H9 (cell line): ENCODE results near the gene OPTC. TPM values are rescaled to one million over a fixed set of nuclear protein-coding genes. Genes with fewer than 3 reads are reported as not detected.

ENCODE experiments used
- DNase-seq: peaks from one replicate; pipeline ENCODE4 v3.0.0-alpha.2; 2017
- H2AFZ ChIP-seq: one replicate; pipeline ENCODE4 v1.6.1; 2013; ENCODE audit warnings: mild to moderate bottlenecking, low read length, control low read depth, moderate library complexity
- H2AK5ac ChIP-seq: 2 replicates; pipeline ENCODE4 v1.6.1; 2013; ENCODE audit warnings: low read length, control low read depth, mixed read lengths; ENCODE audit not compliant: insufficient read length
- H2BK120ac ChIP-seq: one replicate; pipeline ENCODE4 v1.6.1; 2013; ENCODE audit warnings: low read depth, mild to moderate bottlenecking, low read length, control low read depth, inconsistent platforms; ENCODE audit not compliant: poor library complexity, severe bottlenecking
- H2BK12ac ChIP-seq: 2 replicates; pipeline ENCODE4 v1.6.1; 2013; ENCODE audit warnings: low read length, control low read depth, mixed read lengths, low read depth; ENCODE audit not compliant: insufficient read length
- H2BK15ac ChIP-seq: 2 replicates; pipeline ENCODE4 v1.6.1; 2013; ENCODE audit warnings: low read depth, low read length, control low read depth
- H2BK20ac ChIP-seq: one replicate; pipeline ENCODE4 v1.6.1; 2013; ENCODE audit warnings: low read depth, mild to moderate bottlenecking, low read length, control low read depth, inconsistent platforms; ENCODE audit not compliant: poor library complexity, severe bottlenecking
- H2BK5ac ChIP-seq: 2 replicates; pipeline ENCODE4 v1.6.1; 2013; ENCODE audit warnings: low read length, control low read depth, mixed read lengths; ENCODE audit not compliant: insufficient read length
- H3K14ac ChIP-seq: 2 replicates; pipeline ENCODE4 v1.6.1; 2013; ENCODE audit warnings: low read length, control low read depth; ENCODE audit not compliant: insufficient read depth
- H3K18ac ChIP-seq: 2 replicates; pipeline ENCODE4 v1.6.1; 2013; ENCODE audit warnings: low read depth, mild to moderate bottlenecking, mixed read lengths, low read length, control low read depth; ENCODE audit not compliant: insufficient read length
- H3K23ac ChIP-seq: 2 replicates; pipeline ENCODE4 v1.6.1; 2013; ENCODE audit warnings: low read length, control low read depth, mixed read lengths, low read depth; ENCODE audit not compliant: insufficient read length
- H3K23me2 ChIP-seq: 2 replicates; pipeline ENCODE4 v1.6.1; 2013; ENCODE audit warnings: low read depth, mild to moderate bottlenecking, mixed read lengths, low read length, control low read depth; ENCODE audit not compliant: insufficient read length, poor library complexity, severe bottlenecking
- H3K27ac ChIP-seq: 2 replicates; pipeline ENCODE4 v1.5.1; 2013; ENCODE audit warnings: low read length, control low read depth, mixed read lengths, low read depth; ENCODE audit not compliant: insufficient read length
- H3K27me3 ChIP-seq: 2 replicates; pipeline ENCODE4 v1.6.1; 2013; ENCODE audit warnings: low read length, control low read depth, inconsistent platforms; ENCODE audit not compliant: insufficient read depth
- H3K4ac ChIP-seq: 2 replicates; pipeline ENCODE4 v1.6.1; 2013; ENCODE audit warnings: low read depth, mild to moderate bottlenecking, control low read depth, inconsistent platforms, low read length, moderate library complexity
- H3K4me1 ChIP-seq: 2 replicates; pipeline ENCODE4 v1.6.1; 2013; ENCODE audit warnings: low read length, control low read depth, inconsistent platforms; ENCODE audit not compliant: insufficient read depth
- H3K4me2 ChIP-seq: 2 replicates; pipeline ENCODE4 v1.6.1; 2013; ENCODE audit warnings: low read length, control low read depth, mixed read lengths; ENCODE audit not compliant: insufficient read length, insufficient read depth
- H3K56ac ChIP-seq: 2 replicates; pipeline ENCODE4 v1.6.1; 2013; ENCODE audit warnings: low read depth, mild to moderate bottlenecking, mixed read lengths, low read length, control low read depth; ENCODE audit not compliant: insufficient read length
- H3K79me1 ChIP-seq: 2 replicates; pipeline ENCODE4 v1.6.1; 2013; ENCODE audit warnings: low read depth, mild to moderate bottlenecking, moderate library complexity, low read length, control low read depth, inconsistent platforms; ENCODE audit not compliant: insufficient read depth, poor library complexity, severe bottlenecking
- H3K79me2 ChIP-seq: 2 replicates; pipeline ENCODE4 v1.6.1; 2013; ENCODE audit warnings: low read length, control low read depth, inconsistent platforms; ENCODE audit not compliant: insufficient read depth
- H3K9ac ChIP-seq: 2 replicates; pipeline ENCODE4 v1.6.1; 2013; ENCODE audit warnings: low read length, control low read depth, mixed read lengths; ENCODE audit not compliant: insufficient read length; ENCODE audit errors: extremely low read depth
- H3K9me3 ChIP-seq: one replicate; pipeline ENCODE4 v1.6.1; 2013; ENCODE audit warnings: low read depth, low read length, inconsistent platforms; ENCODE audit not compliant: control insufficient read depth
- H3T11ph ChIP-seq: one replicate; pipeline ENCODE4 v1.6.1; 2013; ENCODE audit warnings: mild to moderate bottlenecking, low read length, control low read depth, inconsistent platforms
- H4K20me1 ChIP-seq: one replicate; pipeline ENCODE4 v1.6.1; 2013; ENCODE audit not compliant: control insufficient read depth, insufficient read length, insufficient read depth
- H4K5ac ChIP-seq: 2 replicates; pipeline ENCODE4 v1.6.1; 2013; ENCODE audit warnings: low read depth, mild to moderate bottlenecking, mixed read lengths, low read length, control low read depth; ENCODE audit not compliant: insufficient read length
- H4K8ac ChIP-seq: replicated peaks from 2 replicates; pipeline ENCODE4 v1.6.1; 2013; ENCODE audit warnings: low read length, control low read depth, mixed read lengths, low read depth; ENCODE audit not compliant: insufficient read length
- H4K91ac ChIP-seq: 2 replicates; pipeline ENCODE4 v1.6.1; 2013; ENCODE audit warnings: low read depth, mild to moderate bottlenecking, moderate library complexity, mixed read lengths, low read length, control low read depth; ENCODE audit not compliant: insufficient read length
- H3K27ac Mint-ChIP-seq, 3 experiments: 2 replicates in 2 of 3; 3 replicates in 1 of 3; pipeline ENCODE4 v1.8.0; 2020 to 2021; ENCODE audit warnings: mixed read lengths in 3 of 3, mild to moderate bottlenecking in 1 of 3, moderate library complexity in 1 of 3
- H3K27me3 Mint-ChIP-seq: 2 replicates; pipeline ENCODE4 v1.8.0; 2021; ENCODE audit warnings: low read depth, mild to moderate bottlenecking, moderate library complexity, mixed read lengths
- H3K36me3 Mint-ChIP-seq, 3 experiments: 2 replicates in 2 of 3; 3 replicates in 1 of 3; pipeline ENCODE4 v1.8.0; 2020 to 2021; ENCODE audit warnings: low read depth in 3 of 3, mixed read lengths in 3 of 3; ENCODE audit not compliant: insufficient read depth in 1 of 3
- H3K4me1 Mint-ChIP-seq, 2 experiments: 2 replicates each; pipeline ENCODE4 v1.8.0; 2020; ENCODE audit warnings: mixed read lengths in 2 of 2
- H3K4me3 Mint-ChIP-seq, 2 experiments: 2 replicates in 1 of 2; 3 replicates in 1 of 2; pipeline ENCODE4 v1.8.0; 2020 to 2021; ENCODE audit warnings: mild to moderate bottlenecking in 2 of 2, mixed read lengths in 2 of 2, moderate library complexity in 1 of 2
- H3K9me3 Mint-ChIP-seq, 2 experiments: 2 replicates in 1 of 2; 3 replicates in 1 of 2; pipeline ENCODE4 v1.8.0; 2020; ENCODE audit warnings: mild to moderate bottlenecking in 2 of 2, mixed read lengths in 2 of 2, moderate library complexity in 1 of 2
- WGBS: extraction: QIAGEN DNeasy Blood & Tissue Kit; methylation state at CpG from one replicate; pipeline ENCODE4 v1.1.7; 2013; ENCODE audit warnings: missing lambda C conversion rate, low lambda C conversion rate, mixed read lengths; ENCODE audit not compliant: insufficient read length; ENCODE audit errors: extremely low coverage; 5-methylcytosine and 5-hydroxymethylcytosine counted together
- long read RNA-seq: library from polyadenylated mRNA; unstranded; transcript quantifications from one replicate; pipeline ENCODE4 v2.0.0, GENCODE V29; 2020
- total RNA-seq: library from RNA; stranded (reverse); gene quantifications from 2 replicates; pipeline ENCODE4 v1.2.1, GENCODE V29; 2021
- TF ChIP-seq, protein P1 (sequence below): fragments of 200-600 bp; sonication (generic); conservative IDR thresholded peaks from 3 replicates; pipeline ENCODE4 v1.8.0; 2021; ENCODE audit warnings: antibody characterized with exemption, mild to moderate bottlenecking

The OPTC gene
- total RNA-seq: 0.68 and 1.1 TPM in 2 replicates
- long read RNA-seq, partial matches to known transcripts: 0 of 1 reads
- long read RNA-seq, other reads (novel, unspliced or antisense): 0 of 1 reads

- no peaks in the 10 kb centered on the region for H3K79me1 ChIP-seq
- no peak within 1 kb of the TSS for H3K23ac ChIP-seq
- no peaks in the 10 kb centered on the region for H3K9me3 ChIP-seq
- no peak within 1 kb of the TSS for H2BK5ac ChIP-seq
- no peak for DNase-seq
- H3K18ac ChIP-seq: no peak within 1 kb of the TSS
- WGBS: no CpG with 5 or more reads among the region's 5 CpGs
- H2AFZ ChIP-seq: no peak within 1 kb of the TSS
- no peaks in the 10 kb centered on the region for H3K9me3 Mint-ChIP-seq
- H3K4me3 Mint-ChIP-seq: no peak within 1 kb of the TSS; a peak in 1 of 5 replicates
- no peak within 1 kb of the TSS; a peak in 1 of 7 replicates for H3K27ac Mint-ChIP-seq
- peaks cover 26 to 35% of the 10 kb centered on the region in 2 experiments for H3K4me1 Mint-ChIP-seq
- no peak within 1 kb of the TSS for H2BK15ac ChIP-seq
- no peak within 1 kb of the TSS for H3K4me2 ChIP-seq
- TF ChIP-seq, protein P1, sequence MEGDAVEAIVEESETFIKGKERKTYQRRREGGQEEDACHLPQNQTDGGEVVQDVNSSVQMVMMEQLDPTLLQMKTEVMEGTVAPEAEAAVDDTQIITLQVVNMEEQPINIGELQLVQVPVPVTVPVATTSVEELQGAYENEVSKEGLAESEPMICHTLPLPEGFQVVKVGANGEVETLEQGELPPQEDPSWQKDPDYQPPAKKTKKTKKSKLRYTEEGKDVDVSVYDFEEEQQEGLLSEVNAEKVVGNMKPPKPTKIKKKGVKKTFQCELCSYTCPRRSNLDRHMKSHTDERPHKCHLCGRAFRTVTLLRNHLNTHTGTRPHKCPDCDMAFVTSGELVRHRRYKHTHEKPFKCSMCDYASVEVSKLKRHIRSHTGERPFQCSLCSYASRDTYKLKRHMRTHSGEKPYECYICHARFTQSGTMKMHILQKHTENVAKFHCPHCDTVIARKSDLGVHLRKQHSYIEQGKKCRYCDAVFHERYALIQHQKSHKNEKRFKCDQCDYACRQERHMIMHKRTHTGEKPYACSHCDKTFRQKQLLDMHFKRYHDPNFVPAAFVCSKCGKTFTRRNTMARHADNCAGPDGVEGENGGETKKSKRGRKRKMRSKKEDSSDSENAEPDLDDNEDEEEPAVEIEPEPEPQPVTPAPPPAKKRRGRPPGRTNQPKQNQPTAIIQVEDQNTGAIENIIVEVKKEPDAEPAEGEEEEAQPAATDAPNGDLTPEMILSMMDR: no peak
- H3K27me3 Mint-ChIP-seq: peaks cover 12% of the 10 kb centered on the region
- H2AK5ac ChIP-seq: no peak within 1 kb of the TSS
- H3K27ac ChIP-seq: no peak within 1 kb of the TSS
- no peaks in the 10 kb centered on the region for H4K20me1 ChIP-seq
- no peak within 1 kb of the TSS for H2BK12ac ChIP-seq
- no peaks in the 10 kb centered on the region for H3K36me3 Mint-ChIP-seq
- H3K27me3 ChIP-seq: no peaks in the 10 kb centered on the region
- no peak within 1 kb of the TSS for H4K8ac ChIP-seq
- no peak within 1 kb of the TSS for H4K5ac ChIP-seq
- H3K56ac ChIP-seq: no peak within 1 kb of the TSS
- no peak within 1 kb of the TSS for H4K91ac ChIP-seq
- no peak within 1 kb of the TSS for H3K4ac ChIP-seq
- no peak within 1 kb of the TSS for H2BK120ac ChIP-seq
- H2BK20ac ChIP-seq: no peak within 1 kb of the TSS
- H3T11ph ChIP-seq: no peak within 1 kb of the TSS
- H3K23me2 ChIP-seq: no peaks in the 10 kb centered on the region
- H3K14ac ChIP-seq: no peak within 1 kb of the TSS
- no peaks in the 10 kb centered on the region; the same call in 1 of the 2 replicates for H3K4me1 ChIP-seq
- no peak within 1 kb of the TSS for H3K9ac ChIP-seq
- no peaks in the 10 kb centered on the region for H3K79me2 ChIP-seq
These were observed at the start of gene OPTC for GRCh38 chr1:203493901-203494300. TSS of gene OPTC (plus strand) at chr1:203494153. CDS start at chr1:203496006, 1,853 bp downstream.
